Endothelial cell of umbilical vein (primary cell): ENCODE measurements around the gene EMB. TPM values are rescaled to one million over a fixed set of nuclear protein-coding genes. Genes with fewer than 3 reads are reported as not detected.
"Not testable (repeated sequence)": the region's sequence is repeated elsewhere in the genome, so short reads cannot be mapped to it uniquely, and the experiment has no call there.

ENCODE experiments used
- BruUV-seq: library from RNA; stranded (reverse); fragments of 400-500 nt; replicated peaks from 2 replicates; lab custom pipeline; 2021; lab: Mats Ljungman, UMichigan
- CTCF ChIA-PET: fragments of 300-600, 350-600 bp; sonication (Branson Sonifier 250); formaldehyde crosslinking; loops from one replicate; lab custom pipeline; 2021; ENCODE audit warnings: antibody characterized with exemption, inconsistent platforms; lab: Charles Lee
- POLR2A ChIA-PET: fragments of 300-600, 350-600 bp; sonication (Branson Sonifier 250); formaldehyde crosslinking; loops from one replicate; lab custom pipeline; 2021; ENCODE audit warnings: antibody characterized with exemption, inconsistent platforms; lab: Charles Lee
- DNase-seq: peaks from one replicate; pipeline ENCODE4 v3.0.0-alpha.2; 2011; ENCODE audit warnings: low read depth, low spot score
- FAIRE-seq: peaks from 2 replicates; lab custom pipeline; 2011; peaks lifted over from hg19 to GRCh38; lab: Jason Lieb, UNC
- H2AFZ ChIP-seq: 2 replicates; pipeline ENCODE4 v1.6.0; 2012; ENCODE audit warnings: low read depth, low read length, control low read depth, inconsistent platforms
- H3K27ac ChIP-seq: 2 replicates; pipeline ENCODE4 v1.5.1; 2011; ENCODE audit warnings: low read depth, mild to moderate bottlenecking, control low read depth, low read length, moderate library complexity; ENCODE audit not compliant: insufficient read depth
- H3K27me3 ChIP-seq, 2 experiments: 2 replicates each; pipeline versions ENCODE4 v1.6.0 to v1.6.1; 2011; ENCODE audit warnings: low read length in 2 of 2, mixed read lengths in 1 of 2; ENCODE audit not compliant: control insufficient read depth in 2 of 2, insufficient read depth in 2 of 2
- H3K36me3 ChIP-seq, 2 experiments: 2 replicates in 1 of 2; 3 replicates in 1 of 2; pipeline ENCODE4 v1.5.1; 2011; ENCODE audit warnings: low read length in 2 of 2, mild to moderate bottlenecking in 1 of 2, moderate library complexity in 1 of 2; ENCODE audit not compliant: control insufficient read depth in 2 of 2, insufficient read depth in 2 of 2; ENCODE audit errors: extremely low read depth in 1 of 2
- H3K4me1 ChIP-seq: 3 replicates; pipeline ENCODE4 v1.5.1; 2011; ENCODE audit warnings: mild to moderate bottlenecking, low read length; ENCODE audit not compliant: control insufficient read depth, insufficient read depth; ENCODE audit errors: extremely low read depth
- H3K4me2 ChIP-seq: 2 replicates; pipeline ENCODE4 v1.6.1; 2011; ENCODE audit warnings: low read length, control low read depth, mixed read lengths; ENCODE audit not compliant: insufficient read depth
- H3K4me3 ChIP-seq, 3 experiments: fragments of 200-600 bp in 1 of 3; sonication (generic), shearing (Covaris generic) in 1 of 3; replicated peaks in 1 of 3; 2 replicates each; pipeline ENCODE4 v1.5.1; 2011 to 2016; ENCODE audit warnings: control low read depth in 3 of 3, low read length in 3 of 3, mild to moderate bottlenecking in 2 of 3, inconsistent platforms in 1 of 3, low read depth in 1 of 3, moderate library complexity in 1 of 3; ENCODE audit not compliant: insufficient read depth in 1 of 3
- H3K79me2 ChIP-seq: 2 replicates; pipeline ENCODE4 v1.6.0; 2012; ENCODE audit warnings: low read length, inconsistent platforms; ENCODE audit not compliant: control insufficient read depth, insufficient read depth
- H3K9ac ChIP-seq: replicated peaks from 2 replicates; pipeline ENCODE3; 2011; ENCODE audit warnings: low read length, control low read depth; ENCODE audit not compliant: insufficient read depth; ENCODE audit errors: extremely low read depth
- H3K9me1 ChIP-seq: replicated peaks from 3 replicates; pipeline ENCODE4 v1.6.0; 2011; ENCODE audit warnings: mild to moderate bottlenecking, low read length; ENCODE audit not compliant: control insufficient read depth, insufficient read depth; ENCODE audit errors: extremely low read depth
- H3K9me3 ChIP-seq: replicated peaks from 2 replicates; pipeline ENCODE4 v1.5.1; 2012; ENCODE audit warnings: low read length, inconsistent platforms; ENCODE audit not compliant: control insufficient read depth, insufficient read depth
- H4K20me1 ChIP-seq: replicated peaks from 2 replicates; pipeline ENCODE3; 2011; ENCODE audit warnings: mild to moderate bottlenecking, low read length; ENCODE audit not compliant: control insufficient read depth, insufficient read depth; ENCODE audit errors: extremely low read depth
- EZH2 ChIP-seq: IDR thresholded peaks from 2 replicates; pipeline ENCODE4 v1.6.1; 2012; ENCODE audit warnings: borderline replicate concordance, low read depth, mild to moderate bottlenecking, moderate library complexity, low read length, inconsistent platforms; ENCODE audit not compliant: severe bottlenecking
- FOS ChIP-seq: IDR thresholded peaks from 2 replicates; pipeline ENCODE4 v1.6.1; 2011; ENCODE audit warnings: mild to moderate bottlenecking, low read length, moderate library complexity, borderline replicate concordance; ENCODE audit not compliant: insufficient read depth
- GATA2 ChIP-seq: IDR thresholded peaks from 2 replicates; pipeline ENCODE4 v1.7.0; 2011; ENCODE audit warnings: low read depth, mild to moderate bottlenecking, moderate library complexity, mixed read lengths, low read length; ENCODE audit not compliant: insufficient read length, insufficient read depth
- JUN ChIP-seq: IDR thresholded peaks from 2 replicates; pipeline ENCODE4 v1.6.1; 2011; ENCODE audit warnings: borderline replicate concordance, low read depth; ENCODE audit not compliant: insufficient read length, insufficient read depth
- MYC ChIP-seq: IDR thresholded peaks from one replicate; pipeline ENCODE4 v1.6.1; 2011; ENCODE audit warnings: mild to moderate bottlenecking, low read depth, low read length
- POLR2A ChIP-seq: IDR thresholded peaks from 2 replicates; pipeline ENCODE4 v1.6.1; 2012; ENCODE audit warnings: low read depth, mild to moderate bottlenecking, control low read depth, low read length
- POLR2AphosphoS5 ChIP-seq: IDR thresholded peaks from 2 replicates; pipeline ENCODE4 v1.6.1; 2012; ENCODE audit warnings: low read depth, mild to moderate bottlenecking, control low read depth, low read length, moderate library complexity; ENCODE audit not compliant: insufficient read depth
- dilution Hi-C: fragments of 300-500 bp; cut with MboI; formaldehyde crosslinking; loops from one replicate; pipeline ENCODE4 v1.15.0; 2019; ENCODE audit warnings: low sequenced_read_pairs; ENCODE audit not compliant: extremely low pct_ligation_motif_present
- intact Hi-C: fragments of 100-400 bp; cut with micrococcal nuclease; formaldehyde crosslinking; loops from one replicate; pipeline ENCODE4 v1.10.0; 2022
- polyA plus RNA-seq, 4 experiments: library from polyadenylated mRNA; depleted of rRNA in 3 of 4; stranded (reverse) in 3 of 4; unstranded in 1 of 4; fragments of >200 nt; gene quantifications; 2 replicates each; pipeline versions ENCODE4 v1.2.1 to v1.2.3, GENCODE V29; 2011 to 2012; ENCODE audit warnings: missing spikeins in 1 of 4
- total RNA-seq: library from RNA; stranded (reverse); gene quantifications from 2 replicates; pipeline ENCODE4 v1.2.3, GENCODE V29; 2021
- TF ChIP-seq, protein P1 (sequence below): IDR thresholded peaks from 2 replicates; pipeline ENCODE4 v1.6.1; 2011; ENCODE audit not compliant: insufficient read depth, insufficient read length
- TF ChIP-seq, protein P2 (sequence below), 2 donors: IDR thresholded peaks; 1 replicate in 1 of 2; 2 replicates in 1 of 2; pipeline ENCODE4 v1.5.1; 2011; ENCODE audit warnings: low read length in 2 of 2, mild to moderate bottlenecking in 2 of 2, moderate library complexity in 2 of 2, control low read depth in 1 of 2, inconsistent platforms in 1 of 2, low read depth in 1 of 2; ENCODE audit not compliant: insufficient read depth in 1 of 2; ENCODE audit errors: extremely low read depth in 1 of 2

The EMB gene
- total and polyA plus RNA-seq, 2 donors (not counting 3 experiments of a cell fraction or from before 2014, with no cell fraction given), result not detected

DNA sequence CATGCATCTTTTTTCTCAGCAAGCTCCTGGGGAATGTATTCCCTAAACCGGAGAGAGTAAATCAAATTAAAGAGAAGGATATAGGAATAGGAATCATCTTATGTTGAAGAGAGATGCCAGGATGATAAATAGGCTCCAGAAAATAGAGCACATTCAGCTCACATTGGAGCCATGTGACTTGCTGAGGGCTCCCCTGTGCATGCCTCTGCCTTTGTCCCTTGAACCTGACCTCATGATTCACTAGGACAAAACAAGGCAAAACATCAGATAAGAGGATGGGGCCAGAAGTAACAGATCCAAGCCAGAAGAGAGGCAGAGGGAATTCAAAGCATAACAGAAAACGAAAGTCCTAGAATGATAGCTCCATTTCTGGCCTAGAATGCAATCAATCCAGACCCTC is 37.7 kb upstream of the EMB start:
- H3K9ac ChIP-seq, result not testable (repeated sequence)

DNA sequence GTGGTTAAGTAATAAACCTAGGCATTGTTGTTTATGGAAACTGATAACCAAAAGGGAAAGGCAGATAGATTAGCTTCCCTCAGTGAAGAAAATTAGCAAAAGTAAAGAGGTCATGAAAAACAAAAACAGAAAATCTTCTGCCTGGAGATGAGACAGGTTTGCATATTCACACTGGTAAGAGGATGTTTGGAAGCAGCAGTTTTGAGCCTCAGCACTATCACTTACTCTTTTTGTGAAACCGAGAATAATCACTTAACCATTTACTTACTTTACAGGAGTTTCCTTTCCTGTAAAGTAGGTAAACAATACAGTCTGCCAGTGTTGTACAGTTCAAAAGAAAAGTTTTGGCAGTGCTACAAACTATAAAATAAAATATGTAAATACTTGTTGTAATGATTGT is 35.5 kb upstream of the EMB start:
- no peaks in the 10 kb centered on the region for H3K9me3 ChIP-seq
- no peak for TF ChIP-seq POLR2A
- no peak for TF ChIP-seq JUN
- TF ChIP-seq, protein P1, sequence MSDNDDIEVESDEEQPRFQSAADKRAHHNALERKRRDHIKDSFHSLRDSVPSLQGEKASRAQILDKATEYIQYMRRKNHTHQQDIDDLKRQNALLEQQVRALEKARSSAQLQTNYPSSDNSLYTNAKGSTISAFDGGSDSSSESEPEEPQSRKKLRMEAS, result no peak
- TF ChIP-seq MYC, result no peak
- no peak for TF ChIP-seq EZH2
- TF ChIP-seq GATA2, result no peak
- TF ChIP-seq POLR2AphosphoS5, result no peak
- no peak for TF ChIP-seq FOS
- TF ChIP-seq, protein P2, sequence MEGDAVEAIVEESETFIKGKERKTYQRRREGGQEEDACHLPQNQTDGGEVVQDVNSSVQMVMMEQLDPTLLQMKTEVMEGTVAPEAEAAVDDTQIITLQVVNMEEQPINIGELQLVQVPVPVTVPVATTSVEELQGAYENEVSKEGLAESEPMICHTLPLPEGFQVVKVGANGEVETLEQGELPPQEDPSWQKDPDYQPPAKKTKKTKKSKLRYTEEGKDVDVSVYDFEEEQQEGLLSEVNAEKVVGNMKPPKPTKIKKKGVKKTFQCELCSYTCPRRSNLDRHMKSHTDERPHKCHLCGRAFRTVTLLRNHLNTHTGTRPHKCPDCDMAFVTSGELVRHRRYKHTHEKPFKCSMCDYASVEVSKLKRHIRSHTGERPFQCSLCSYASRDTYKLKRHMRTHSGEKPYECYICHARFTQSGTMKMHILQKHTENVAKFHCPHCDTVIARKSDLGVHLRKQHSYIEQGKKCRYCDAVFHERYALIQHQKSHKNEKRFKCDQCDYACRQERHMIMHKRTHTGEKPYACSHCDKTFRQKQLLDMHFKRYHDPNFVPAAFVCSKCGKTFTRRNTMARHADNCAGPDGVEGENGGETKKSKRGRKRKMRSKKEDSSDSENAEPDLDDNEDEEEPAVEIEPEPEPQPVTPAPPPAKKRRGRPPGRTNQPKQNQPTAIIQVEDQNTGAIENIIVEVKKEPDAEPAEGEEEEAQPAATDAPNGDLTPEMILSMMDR (IDR thresholded peaks at IDR 0.05; ENCODE audit: extremely low read depth in 1 of 2, insufficient read depth in 1 of 2, low read depth in 1 of 2, low read length in 2 of 2), result no peak
- intact Hi-C loops (no loop called here), dilution Hi-C loops (no loop called here)
- ChIA-PET POLR2A (no interaction called here), CTCF (no interaction called here)
- H4K20me1 ChIP-seq, result no peaks in the 10 kb centered on the region
- no TSS peak for BruUV-seq
- FAIRE-seq (no peak), DNase-seq (no peak)
- no peak overlapping the region for H2AFZ ChIP-seq
- H3K36me3 ChIP-seq, result no peaks in the 10 kb centered on the region
- H3K4me2 ChIP-seq, result no peak overlapping the region
- no peak overlapping the region for H3K9ac ChIP-seq
- H3K4me1 ChIP-seq, result no peaks in the 10 kb centered on the region
- H3K27me3 ChIP-seq, result no peaks in the 10 kb centered on the region
- no peaks in the 10 kb centered on the region for H3K9me1 ChIP-seq
- H3K4me3 ChIP-seq, result no peak overlapping the region
- H3K79me2 ChIP-seq, result no peaks in the 10 kb centered on the region
- no peak overlapping the region for H3K27ac ChIP-seq

More for the DNA sequence above, 37.7 kb upstream of the EMB start:
- BruUV-seq, H3K9me3 ChIP-seq, H3K27ac ChIP-seq, H3K4me1 ChIP-seq, H3K27me3 ChIP-seq, H3K9me1 ChIP-seq, H4K20me1 ChIP-seq, CTCF ChIA-PET, H3K36me3 ChIP-seq, FAIRE-seq, POLR2A ChIA-PET, DNase-seq, H3K4me2 ChIP-seq, H3K79me2 ChIP-seq, intact Hi-C loops, H3K4me3 ChIP-seq, H2AFZ ChIP-seq, dilution Hi-C loops: not testable (repeated sequence)

DNA sequence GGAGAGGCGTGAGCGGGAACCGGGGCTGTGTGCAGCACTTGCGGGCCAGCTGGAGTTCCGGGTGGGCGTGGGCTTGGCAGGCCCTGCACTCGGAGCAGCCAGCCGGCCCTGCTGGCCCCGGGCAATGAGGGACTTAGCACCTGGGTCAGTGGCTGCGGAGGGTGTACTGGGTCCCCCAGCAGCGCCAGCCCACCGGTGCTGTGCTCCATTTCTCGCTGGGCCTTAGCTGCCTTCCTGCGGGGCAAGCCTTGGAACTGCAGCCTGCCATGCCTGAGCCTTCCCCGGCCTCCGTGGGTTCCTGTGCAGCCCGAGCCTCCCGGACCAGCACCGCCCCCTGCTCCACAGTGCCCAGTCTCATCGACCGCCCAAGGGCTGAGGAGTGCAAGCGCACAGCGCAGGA is 23.9 kb upstream of the EMB start:
- dilution Hi-C loops, H3K36me3 ChIP-seq, H3K4me1 ChIP-seq, H3K4me2 ChIP-seq, H4K20me1 ChIP-seq, H3K79me2 ChIP-seq, BruUV-seq, H3K4me3 ChIP-seq, DNase-seq, H3K27me3 ChIP-seq, POLR2A ChIA-PET, CTCF ChIA-PET, H3K9ac ChIP-seq, intact Hi-C loops, H3K27ac ChIP-seq, H3K9me1 ChIP-seq, H2AFZ ChIP-seq, H3K9me3 ChIP-seq, FAIRE-seq: not testable (repeated sequence)
